Measurements from ENCODE around the gene MAGOH.

- TF ChIP-seq CTCF (IDR thresholded peaks at IDR 0.05; ENCODE audit: poor library complexity, severe bottlenecking): no peak
- TF ChIP-seq SMC3 (conservative IDR thresholded peaks at IDR 0.05; ENCODE audit: poor library complexity): no peak
- no peak for TF ChIP-seq POLR2AphosphoS5 (IDR thresholded peaks at IDR 0.05)
- no peak for TF ChIP-seq EZH2 (IDR thresholded peaks at IDR 0.05; ENCODE audit: borderline replicate concordance, insufficient read depth, low read length, poor library complexity, severe bottlenecking)
- TF ChIP-seq TAF1 (IDR thresholded peaks at IDR 0.05; ENCODE audit: low read depth): no peak
- no peak for TF ChIP-seq REST (IDR thresholded peaks at IDR 0.05; ENCODE audit: borderline replicate concordance)
- no peak for TF ChIP-seq RAD21 (conservative IDR thresholded peaks at IDR 0.05)
These were observed 42.3 kb downstream of the MAGOH start for GRCh38 chr1:53196017-53196484.
